GM12865 (cell line): Measurements from ENCODE around the gene INPP4B.

Experiments used
- DNase-seq: peaks from one replicate; pipeline ENCODE4 v3.0.0; 2010; ENCODE audit warnings: low read depth
- H3K4me3 ChIP-seq: 2 replicates; pipeline ENCODE4 v1.5.1; 2011; ENCODE audit warnings: mild to moderate bottlenecking, low read depth, low read length, control low read depth
- TF ChIP-seq, protein P1 (sequence below): IDR thresholded peaks from 2 replicates; pipeline ENCODE4 v1.5.1; 2011; ENCODE audit warnings: low read length, control low read depth, low read depth, inconsistent platforms; ENCODE audit not compliant: insufficient read depth; ENCODE audit errors: missing control alignments

INPP4B gene

DNA sequence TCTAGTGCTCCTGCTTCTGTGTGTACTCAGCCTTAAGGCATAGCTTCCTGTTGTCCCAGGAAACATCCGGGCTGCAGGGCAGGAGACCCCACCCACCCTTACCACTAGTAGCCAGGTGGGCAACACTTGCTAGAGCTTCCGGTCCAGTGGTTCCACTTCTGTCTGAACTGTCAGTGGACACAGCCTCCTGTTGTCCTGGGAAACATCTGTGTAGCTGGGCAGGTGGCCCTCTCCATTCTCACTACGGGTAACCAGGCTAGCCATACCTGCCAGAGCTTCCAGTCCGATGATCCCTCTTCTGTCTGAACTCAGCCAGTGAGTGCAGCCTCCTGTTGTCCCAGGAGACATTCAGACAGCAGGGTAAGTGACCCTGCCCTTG is 372.2 kb downstream of the INPP4B start:
- DNase-seq, result peak; percentile 22
- H3K4me3 ChIP-seq, result no peak overlapping the region
- TF ChIP-seq, protein P1, sequence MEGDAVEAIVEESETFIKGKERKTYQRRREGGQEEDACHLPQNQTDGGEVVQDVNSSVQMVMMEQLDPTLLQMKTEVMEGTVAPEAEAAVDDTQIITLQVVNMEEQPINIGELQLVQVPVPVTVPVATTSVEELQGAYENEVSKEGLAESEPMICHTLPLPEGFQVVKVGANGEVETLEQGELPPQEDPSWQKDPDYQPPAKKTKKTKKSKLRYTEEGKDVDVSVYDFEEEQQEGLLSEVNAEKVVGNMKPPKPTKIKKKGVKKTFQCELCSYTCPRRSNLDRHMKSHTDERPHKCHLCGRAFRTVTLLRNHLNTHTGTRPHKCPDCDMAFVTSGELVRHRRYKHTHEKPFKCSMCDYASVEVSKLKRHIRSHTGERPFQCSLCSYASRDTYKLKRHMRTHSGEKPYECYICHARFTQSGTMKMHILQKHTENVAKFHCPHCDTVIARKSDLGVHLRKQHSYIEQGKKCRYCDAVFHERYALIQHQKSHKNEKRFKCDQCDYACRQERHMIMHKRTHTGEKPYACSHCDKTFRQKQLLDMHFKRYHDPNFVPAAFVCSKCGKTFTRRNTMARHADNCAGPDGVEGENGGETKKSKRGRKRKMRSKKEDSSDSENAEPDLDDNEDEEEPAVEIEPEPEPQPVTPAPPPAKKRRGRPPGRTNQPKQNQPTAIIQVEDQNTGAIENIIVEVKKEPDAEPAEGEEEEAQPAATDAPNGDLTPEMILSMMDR, result no peak

DNA sequence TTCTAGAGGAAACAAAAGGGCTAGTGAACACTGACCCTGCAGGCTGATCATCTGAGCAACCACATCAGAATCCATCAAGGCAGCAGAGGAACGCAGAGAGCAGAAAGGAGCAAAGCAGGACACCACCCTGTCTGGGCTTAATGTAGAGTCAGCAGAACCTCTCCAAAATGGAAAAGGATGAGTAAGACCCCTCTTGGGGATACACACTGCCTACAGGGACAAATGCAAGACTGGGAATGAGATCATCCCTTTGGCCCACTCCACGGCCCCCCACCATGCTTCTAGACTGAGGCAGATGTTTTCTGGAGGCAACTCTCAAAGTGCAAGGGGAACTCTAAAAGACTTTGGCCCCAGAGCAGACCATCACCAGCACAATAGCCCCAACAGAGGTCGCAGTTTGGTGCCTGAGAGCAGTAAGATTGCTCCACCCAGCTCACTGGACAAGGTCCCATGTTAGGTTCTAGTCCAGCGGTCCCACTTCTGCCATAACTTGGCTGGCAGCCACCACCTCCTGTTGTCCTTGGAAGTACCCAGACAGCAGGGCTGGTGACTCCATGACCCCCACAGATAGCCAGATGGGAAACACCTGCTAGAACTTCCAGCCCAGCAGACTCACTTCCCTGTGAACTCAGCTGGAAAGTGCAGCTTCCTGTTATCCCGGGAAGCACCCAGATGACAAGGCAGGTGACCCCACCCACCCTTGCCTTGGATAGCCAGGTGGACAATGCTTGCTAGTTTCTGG is 372.7 kb downstream of the INPP4B start:
- TF ChIP-seq, protein P1, result no peak
- peak; percentile 3 for DNase-seq
- no peak overlapping the region for H3K4me3 ChIP-seq

DNA sequence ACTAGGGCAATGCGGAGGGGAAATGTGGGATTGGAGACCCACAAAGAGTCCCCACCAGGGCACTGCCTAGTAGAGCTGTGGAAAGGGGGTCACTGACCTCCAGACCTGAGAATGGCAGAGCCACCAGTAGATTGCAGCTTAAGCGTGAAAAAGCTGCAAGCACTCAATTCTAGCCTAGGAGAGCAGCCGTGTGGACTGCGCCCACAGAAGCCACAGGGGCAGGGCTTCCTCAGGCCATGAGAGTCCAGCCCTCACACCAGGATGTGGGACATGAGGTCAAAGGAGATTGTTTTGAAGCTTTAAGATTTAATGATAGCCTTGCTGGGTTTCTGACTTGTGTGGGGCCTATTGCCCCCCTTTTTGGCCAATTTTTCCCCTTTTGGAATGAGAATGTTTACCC is 379.0 kb downstream of the INPP4B start:
- no peak overlapping the region for H3K4me3 ChIP-seq
- TF ChIP-seq, protein P1, result no peak
- DNase-seq, result no peak

DNA sequence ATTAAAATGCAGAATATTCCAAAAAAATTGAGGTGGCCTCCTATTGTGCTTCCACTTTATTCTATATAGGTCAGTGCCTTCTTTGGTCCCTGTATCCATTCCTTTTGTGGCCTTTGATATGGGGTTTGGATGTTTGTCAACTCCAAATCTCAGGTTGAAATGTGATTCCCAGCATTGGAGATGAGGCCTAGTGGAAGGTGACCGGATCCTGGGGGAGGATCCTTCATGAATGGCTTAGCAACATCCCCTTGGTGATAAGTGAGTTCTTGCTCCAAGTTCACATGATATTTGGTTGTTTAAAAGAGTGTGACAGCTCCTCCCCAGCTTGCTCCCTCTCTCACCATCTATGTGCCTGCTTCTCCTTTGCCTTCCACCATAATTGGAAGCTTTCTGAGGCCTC is 380.6 kb downstream of the INPP4B start:
- TF ChIP-seq, protein P1, result no peak
- no peak for DNase-seq
- H3K4me3 ChIP-seq, result no peak overlapping the region

DNA sequence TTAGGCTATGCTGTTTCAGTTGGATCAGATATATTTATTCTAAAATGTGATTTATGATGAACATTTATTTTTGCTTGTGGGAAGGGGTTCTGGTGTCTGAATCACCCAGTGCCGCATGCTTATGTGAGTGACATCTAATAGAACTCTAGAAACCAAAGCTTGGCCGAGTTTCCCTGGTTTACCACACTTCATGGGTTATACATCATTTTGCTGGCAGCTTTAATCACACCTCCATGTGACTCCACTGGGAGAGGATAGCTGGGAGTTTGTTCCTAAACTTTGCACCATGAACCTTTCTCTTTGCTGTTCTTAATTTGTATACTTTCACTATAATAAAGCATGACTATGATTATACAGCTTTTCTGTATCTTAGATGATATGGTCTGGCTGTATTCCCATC is 382.9 kb downstream of the INPP4B start:
- TF ChIP-seq, protein P1, result no peak
- DNase-seq, result no peak

DNA sequence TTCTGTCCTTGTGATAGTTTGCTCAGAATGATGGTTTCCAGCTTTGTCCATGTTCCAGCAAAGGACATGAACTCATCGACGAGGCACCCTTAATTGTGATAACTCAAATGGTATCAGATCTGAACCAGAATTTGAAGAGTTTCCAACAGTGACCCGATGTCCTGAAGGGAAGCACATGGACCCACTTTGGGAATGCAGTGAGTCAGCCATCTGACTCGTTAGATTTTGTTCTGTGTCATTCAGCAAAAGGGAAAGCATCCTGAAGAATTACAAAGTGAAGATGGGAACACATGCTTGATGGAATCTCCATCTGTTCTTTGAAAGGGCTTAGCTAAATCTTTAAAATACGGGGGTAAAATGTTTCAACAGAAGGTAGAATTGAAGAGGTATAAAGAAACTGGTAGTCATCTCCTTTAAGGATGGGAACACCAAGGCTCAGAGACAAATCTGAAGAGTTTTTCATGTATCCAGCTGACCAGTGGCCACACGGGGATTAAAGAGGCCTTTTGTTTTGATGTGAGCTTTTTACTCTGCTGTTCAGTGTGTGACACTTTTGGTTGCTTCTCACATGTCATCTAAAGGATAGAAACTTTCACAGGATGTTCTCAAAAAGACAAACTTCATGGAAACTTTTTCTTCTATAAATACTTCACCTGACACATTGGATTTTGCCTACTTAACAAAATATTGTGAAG is 393.8 kb downstream of the INPP4B start:
- TF ChIP-seq, protein P1, result no peak
- DNase-seq, result no peak
- no peak overlapping the region for H3K4me3 ChIP-seq

More for the DNA sequence above, 382.9 kb downstream of the INPP4B start:
- H3K4me3 ChIP-seq, result no peak overlapping the region

DNA sequence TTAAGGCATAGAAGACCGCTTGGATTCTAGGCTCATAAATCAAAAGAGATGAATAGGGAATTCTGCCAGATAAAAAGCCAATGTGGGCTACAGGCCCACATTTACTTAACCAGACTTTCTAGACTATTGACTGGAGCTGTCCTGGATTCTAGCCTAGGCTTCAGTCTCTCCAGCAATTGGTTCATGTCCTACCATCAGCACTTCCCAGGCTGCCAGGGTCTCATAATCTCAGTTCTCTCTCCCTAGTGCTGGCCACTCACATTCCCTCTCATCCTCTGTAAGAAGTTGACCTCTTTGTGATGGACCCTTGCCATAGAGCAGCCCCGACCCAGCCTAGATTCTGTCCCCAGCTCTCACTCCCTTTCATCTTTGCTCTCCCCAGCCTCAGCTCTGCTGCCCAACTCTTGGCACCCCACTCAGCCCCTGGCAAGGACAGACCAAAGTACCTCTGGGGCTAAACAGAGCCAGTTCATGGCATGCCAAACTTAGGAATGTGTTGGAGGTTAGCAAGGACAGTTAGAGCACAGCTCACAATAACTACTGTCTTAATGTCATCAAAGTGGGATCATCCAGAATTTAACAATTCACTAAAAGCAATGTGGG is 396.2 kb downstream of the INPP4B start:
- H3K4me3 ChIP-seq, result no peak overlapping the region
- TF ChIP-seq, protein P1, result no peak
- DNase-seq, result no peak
